Activated T-cell treated with anti-CD3 and anti-CD28 coated beads, Interleukin-2, amount 50 U/mL, for 72 hours (primary cell): Measurements from ENCODE around the gene TNRC6B. TPM values are rescaled to one million over a fixed set of nuclear protein-coding genes. Genes with fewer than 3 reads are reported as not detected.

Experiments used
- ATAC-seq, 2 donors: fragments of 150-1000 bp; cut with Tn5 transposase; replicated peaks in 1 of 2; 2 replicates each; pipeline ENCODE4 v1.10.0; 2021; ENCODE audit warnings: moderate library complexity in 2 of 2, mild to moderate bottlenecking in 1 of 2
- DNase-seq, 2 donors: peaks; one replicate each; pipeline ENCODE4 v3.0.0; 2021 to 2022; ENCODE audit warnings: mixed read lengths in 1 of 2
- H3K27ac Mint-ChIP-seq: one replicate; pipeline ENCODE4 v1.8.0; 2022; ENCODE audit warnings: mild to moderate bottlenecking, moderate library complexity, mixed read lengths
- H3K27me3 Mint-ChIP-seq: one replicate; pipeline ENCODE4 v1.8.0; 2022; ENCODE audit warnings: low read depth, mixed read lengths
- H3K36me3 Mint-ChIP-seq, 2 donors: one replicate each; pipeline ENCODE4 v1.8.0; 2022; ENCODE audit warnings: mixed read lengths in 2 of 2, mild to moderate bottlenecking in 1 of 2; ENCODE audit not compliant: insufficient read depth in 2 of 2
- H3K4me1 Mint-ChIP-seq: one replicate; pipeline ENCODE4 v1.8.0; 2022; ENCODE audit warnings: low read depth, mixed read lengths
- H3K4me3 Mint-ChIP-seq, 2 donors: one replicate each; pipeline ENCODE4 v1.8.0; 2022; ENCODE audit warnings: mild to moderate bottlenecking in 2 of 2, mixed read lengths in 2 of 2, moderate library complexity in 2 of 2
- H3K9me3 Mint-ChIP-seq, 2 donors: one replicate each; pipeline ENCODE4 v1.8.0; 2022; ENCODE audit warnings: mixed read lengths in 2 of 2
- total RNA-seq, 2 donors: library from RNA; stranded (reverse); gene quantifications; one replicate each; pipeline ENCODE4 v1.2.3, GENCODE V29; 2022

Gene TNRC6B
- total RNA-seq, 2 donors from 2014 or later: 62.5 to 65.3 TPM

- peak overlapping the region; percentile 45 to 61 for H3K4me3 Mint-ChIP-seq
- DNase-seq (peak in 1 of 2 donors; percentile 12), ATAC-seq (no peak)
- H3K36me3 Mint-ChIP-seq: peaks cover 2% of the 10 kb centered on the region in 2 donors
- H3K27me3 Mint-ChIP-seq: no peaks in the 10 kb centered on the region
- peaks cover 0 to 2% of the 10 kb centered on the region in 2 donors for H3K9me3 Mint-ChIP-seq
- peak overlapping the region; percentile 36 for H3K27ac Mint-ChIP-seq
- peaks cover 92% of the 10 kb centered on the region for H3K4me1 Mint-ChIP-seq
Measured at GRCh38 chr22:40239345-40239683, 61.6 kb downstream of the TNRC6B start.

- H3K27ac Mint-ChIP-seq: peak overlapping the region; percentile 78
- peak overlapping the region; percentile 49 to 66 for H3K4me3 Mint-ChIP-seq
- DNase-seq: no peak
- peaks cover 0 to 2% of the 10 kb centered on the region in 2 donors for H3K9me3 Mint-ChIP-seq
- peaks cover 93% of the 10 kb centered on the region for H3K4me1 Mint-ChIP-seq
- H3K27me3 Mint-ChIP-seq: no peaks in the 10 kb centered on the region
- no peak for ATAC-seq
- H3K36me3 Mint-ChIP-seq: peaks cover 2% of the 10 kb centered on the region in 2 donors
Measured at GRCh38 chr22:40240160-40240559, 62.4 kb downstream of the TNRC6B start.

- H3K36me3 Mint-ChIP-seq: peaks cover 2% of the 10 kb centered on the region in 2 donors
- H3K4me3 Mint-ChIP-seq: peak overlapping the region; percentile 49 to 66
- DNase-seq (peak; percentile 21 to 34), ATAC-seq (peak; percentile 31 to 48)
- H3K9me3 Mint-ChIP-seq: peaks cover 0 to 2% of the 10 kb centered on the region in 2 donors
- peak overlapping the region; percentile 78 for H3K27ac Mint-ChIP-seq
- peaks cover 90% of the 10 kb centered on the region for H3K4me1 Mint-ChIP-seq
- H3K27me3 Mint-ChIP-seq: no peaks in the 10 kb centered on the region
Measured at GRCh38 chr22:40240686-40241085, 63.0 kb downstream of the TNRC6B start.

- ATAC-seq: peak; percentile 83 to 89
- Mint-ChIP-seq H3K27ac (peak overlapping the region; percentile 78), H3K27me3 (no peaks in the 10 kb centered on the region), H3K4me1 (peaks cover 90% of the 10 kb centered on the region), H3K4me3 (peak overlapping the region; percentile 49 to 66), H3K36me3 (peaks cover 2% of the 10 kb centered on the region in 2 donors), H3K9me3 (peaks cover 0 to 2% of the 10 kb centered on the region in 2 donors)
- DNase-seq: peak; percentile 24 to 35
Measured at GRCh38 chr22:40241200-40241763, 63.6 kb downstream of the TNRC6B start.

GRCh38 chr22:40243891-40244290 is 66.2 kb downstream of the TNRC6B start:
- DNase-seq (no peak), ATAC-seq (no peak)
- peaks cover 89% of the 10 kb centered on the region for H3K4me1 Mint-ChIP-seq
- no peaks in the 10 kb centered on the region for H3K9me3 Mint-ChIP-seq
- H3K36me3 Mint-ChIP-seq: peaks cover 0 to 2% of the 10 kb centered on the region in 2 donors
- no peaks in the 10 kb centered on the region for H3K27me3 Mint-ChIP-seq
- peak overlapping the region in 1 of 2 donors; percentile 68 for H3K4me3 Mint-ChIP-seq
- no peak overlapping the region for H3K27ac Mint-ChIP-seq

- Mint-ChIP-seq H3K9me3 (no peaks in the 10 kb centered on the region), H3K27ac (no peak overlapping the region), H3K4me3 (no peak overlapping the region), H3K36me3 (peaks cover 0 to 2% of the 10 kb centered on the region in 2 donors), H3K27me3 (no peaks in the 10 kb centered on the region), H3K4me1 (peaks cover 89% of the 10 kb centered on the region)
- DNase-seq (no peak), ATAC-seq (no peak)
Measured at GRCh38 chr22:40244586-40244985, 66.9 kb downstream of the TNRC6B start.

- Mint-ChIP-seq H3K4me3 (peak overlapping the region; percentile 59 to 81), H3K4me1 (peaks cover 86% of the 10 kb centered on the region), H3K9me3 (no peaks in the 10 kb centered on the region), H3K27ac (peak overlapping the region; percentile 36), H3K27me3 (no peaks in the 10 kb centered on the region), H3K36me3 (peaks cover 4 to 9% of the 10 kb centered on the region in 2 donors)
- ATAC-seq (peak; percentile 73 to 83), DNase-seq (peak; percentile 76 to 82)
Measured at GRCh38 chr22:40247976-40248375, 70.3 kb downstream of the TNRC6B start.

- H3K36me3 Mint-ChIP-seq: peaks cover 4 to 17% of the 10 kb centered on the region in 2 donors
- peaks cover 88% of the 10 kb centered on the region for H3K4me1 Mint-ChIP-seq
- no peaks in the 10 kb centered on the region for H3K27me3 Mint-ChIP-seq
- ATAC-seq (no peak), DNase-seq (no peak)
- peak overlapping the region; percentile 13 to 21 for H3K4me3 Mint-ChIP-seq
- no peak overlapping the region for H3K27ac Mint-ChIP-seq
- H3K9me3 Mint-ChIP-seq: no peaks in the 10 kb centered on the region
Measured at GRCh38 chr22:40249286-40249685, 71.6 kb downstream of the TNRC6B start.

- peak; percentile 63 for DNase-seq
- peak; percentile 82 to 85 for ATAC-seq
- no peaks in the 10 kb centered on the region for H3K9me3 Mint-ChIP-seq
- peaks cover 89% of the 10 kb centered on the region for H3K4me1 Mint-ChIP-seq
- peak overlapping the region; percentile 85 for H3K27ac Mint-ChIP-seq
- no peaks in the 10 kb centered on the region for H3K27me3 Mint-ChIP-seq
- H3K4me3 Mint-ChIP-seq: peak overlapping the region; percentile 8 to 72
- peaks cover 4 to 19% of the 10 kb centered on the region in 2 donors for H3K36me3 Mint-ChIP-seq
Measured at GRCh38 chr22:40250608-40251007, 72.9 kb downstream of the TNRC6B start.

- peaks cover 89% of the 10 kb centered on the region for H3K4me1 Mint-ChIP-seq
- DNase-seq (peak; percentile 19 to 26), ATAC-seq (peak; percentile 29 to 33)
- H3K27ac Mint-ChIP-seq: peak overlapping the region; percentile 85
- no peaks in the 10 kb centered on the region for H3K9me3 Mint-ChIP-seq
- H3K27me3 Mint-ChIP-seq: no peaks in the 10 kb centered on the region
- H3K36me3 Mint-ChIP-seq: peaks cover 4 to 19% of the 10 kb centered on the region in 2 donors
- peak overlapping the region; percentile 8 to 72 for H3K4me3 Mint-ChIP-seq
Measured at GRCh38 chr22:40251106-40251505, 73.4 kb downstream of the TNRC6B start.

- Mint-ChIP-seq H3K4me3 (peak overlapping the region; percentile 40 to 66), H3K4me1 (peaks cover 89% of the 10 kb centered on the region), H3K27me3 (no peaks in the 10 kb centered on the region), H3K27ac (peak overlapping the region; percentile 81), H3K36me3 (peaks cover 4 to 23% of the 10 kb centered on the region in 2 donors), H3K9me3 (no peaks in the 10 kb centered on the region)
- ATAC-seq: no peak
- DNase-seq: no peak
Measured at GRCh38 chr22:40252146-40252545, 74.4 kb downstream of the TNRC6B start.

GRCh38 chr22:40256516-40256915 is 78.8 kb downstream of the TNRC6B start:
- ATAC-seq: no peak
- H3K27ac Mint-ChIP-seq: peak overlapping the region; percentile 39
- H3K9me3 Mint-ChIP-seq: no peaks in the 10 kb centered on the region
- peaks cover 7 to 27% of the 10 kb centered on the region in 2 donors for H3K36me3 Mint-ChIP-seq
- no peak overlapping the region for H3K4me3 Mint-ChIP-seq
- no peaks in the 10 kb centered on the region for H3K27me3 Mint-ChIP-seq
- H3K4me1 Mint-ChIP-seq: peaks cover 70% of the 10 kb centered on the region
- no peak for DNase-seq

- peaks cover 58% of the 10 kb centered on the region for H3K4me1 Mint-ChIP-seq
- ATAC-seq (peak; percentile 42 to 47), DNase-seq (no peak)
- peak overlapping the region; percentile 54 to 58 for H3K4me3 Mint-ChIP-seq
- H3K9me3 Mint-ChIP-seq: no peaks in the 10 kb centered on the region
- H3K36me3 Mint-ChIP-seq: peaks cover 3 to 29% of the 10 kb centered on the region in 2 donors
- no peaks in the 10 kb centered on the region for H3K27me3 Mint-ChIP-seq
- H3K27ac Mint-ChIP-seq: peak overlapping the region; percentile 76
Measured at GRCh38 chr22:40258017-40258416, 80.3 kb downstream of the TNRC6B start.

- peak overlapping the region; percentile 54 to 58 for H3K4me3 Mint-ChIP-seq
- DNase-seq (peak in 1 of 2 donors; percentile 24), ATAC-seq (peak; percentile 93 to 94)
- H3K36me3 Mint-ChIP-seq: peaks cover 3 to 29% of the 10 kb centered on the region in 2 donors
- peaks cover 60% of the 10 kb centered on the region for H3K4me1 Mint-ChIP-seq
- H3K27ac Mint-ChIP-seq: peak overlapping the region; percentile 76
- H3K9me3 Mint-ChIP-seq: no peaks in the 10 kb centered on the region
- no peaks in the 10 kb centered on the region for H3K27me3 Mint-ChIP-seq
Measured at GRCh38 chr22:40258501-40258915, 80.8 kb downstream of the TNRC6B start.
